Type B pancreatic cell (in vitro differentiated cells): ENCODE results near the gene FAM53A. TPM values are rescaled to one million over a fixed set of nuclear protein-coding genes. Genes with fewer than 3 reads are reported as not detected.

Experiments
- DNase-seq: peaks from one replicate; pipeline ENCODE4 v3.0.0; 2021; ENCODE audit warnings: mixed read lengths; ENCODE audit not compliant: unreplicated experiment; ENCODE audit errors: extremely low spot score
- H3K27ac Mint-ChIP-seq: 2 replicates; pipeline ENCODE4 v1.8.0; 2021; ENCODE audit warnings: mild to moderate bottlenecking, mixed read lengths
- H3K27me3 Mint-ChIP-seq: 2 replicates; pipeline ENCODE4 v1.8.0; 2021; ENCODE audit warnings: mixed read lengths
- H3K36me3 Mint-ChIP-seq: 2 replicates; pipeline ENCODE4 v1.8.0; 2021; ENCODE audit warnings: mixed read lengths
- H3K4me1 Mint-ChIP-seq: one replicate; pipeline ENCODE4 v1.8.0; 2021; ENCODE audit warnings: mixed read lengths; ENCODE audit not compliant: unreplicated experiment
- H3K4me3 Mint-ChIP-seq: 2 replicates; pipeline ENCODE4 v1.8.0; 2021; ENCODE audit warnings: mild to moderate bottlenecking, mixed read lengths
- H3K9me3 Mint-ChIP-seq: 2 replicates; pipeline ENCODE4 v1.8.0; 2021; ENCODE audit warnings: mixed read lengths
- CTCF ChIP-seq: fragments of 200-600 bp; sonication (generic); conservative IDR thresholded peaks from 2 replicates; pipeline ENCODE4 v1.5.0; 2021; ENCODE audit warnings: antibody characterized with exemption, mild to moderate bottlenecking
- total RNA-seq: library from RNA; stranded (reverse); gene quantifications from 2 replicates; pipeline ENCODE4 v1.2.1, GENCODE V29; 2021; ENCODE audit warnings: low replicate concordance

The FAM53A gene
- total RNA-seq, 1 donor from 2014 or later = 3.2 TPM

- H3K9me3 Mint-ChIP-seq = no peaks in the 10 kb centered on the region
- no peaks in the 10 kb centered on the region for H3K36me3 Mint-ChIP-seq
- TF ChIP-seq CTCF = no peak
- DNase-seq = no peak
- no peak overlapping the region for H3K4me3 Mint-ChIP-seq
- no peaks in the 10 kb centered on the region for H3K4me1 Mint-ChIP-seq
- no peaks in the 10 kb centered on the region for H3K27me3 Mint-ChIP-seq
- H3K27ac Mint-ChIP-seq = no peak overlapping the region
These were observed 58.0 kb downstream of the FAM53A start for GRCh38 chr4:1626151-1626550.

- Mint-ChIP-seq H3K27ac (no peak overlapping the region), H3K9me3 (no peaks in the 10 kb centered on the region), H3K27me3 (no peaks in the 10 kb centered on the region), H3K4me3 (no peak overlapping the region), H3K4me1 (no peaks in the 10 kb centered on the region), H3K36me3 (no peaks in the 10 kb centered on the region)
- TF ChIP-seq CTCF = no peak
- no peak for DNase-seq
These were observed 58.4 kb downstream of the FAM53A start for GRCh38 chr4:1625600-1626138.

GRCh38 chr4:1624519-1624910, 59.6 kb downstream of the FAM53A start:
- H3K36me3 Mint-ChIP-seq = no peaks in the 10 kb centered on the region
- no peaks in the 10 kb centered on the region for H3K9me3 Mint-ChIP-seq
- no peaks in the 10 kb centered on the region for H3K27me3 Mint-ChIP-seq
- no peaks in the 10 kb centered on the region for H3K4me1 Mint-ChIP-seq
- no peak for TF ChIP-seq CTCF
- no peak overlapping the region for H3K4me3 Mint-ChIP-seq
- DNase-seq = no peak
- H3K27ac Mint-ChIP-seq = no peak overlapping the region

GRCh38 chr4:1623821-1624518, 60.1 kb downstream of the FAM53A start:
- no peak overlapping the region for H3K27ac Mint-ChIP-seq
- no peaks in the 10 kb centered on the region for H3K27me3 Mint-ChIP-seq
- H3K9me3 Mint-ChIP-seq = no peaks in the 10 kb centered on the region
- H3K4me3 Mint-ChIP-seq = no peak overlapping the region
- H3K36me3 Mint-ChIP-seq = no peaks in the 10 kb centered on the region
- no peak for TF ChIP-seq CTCF
- no peaks in the 10 kb centered on the region for H3K4me1 Mint-ChIP-seq
- DNase-seq = no peak

- H3K27me3 Mint-ChIP-seq = no peaks in the 10 kb centered on the region
- no peak for TF ChIP-seq CTCF
- no peaks in the 10 kb centered on the region for H3K4me1 Mint-ChIP-seq
- H3K36me3 Mint-ChIP-seq = no peaks in the 10 kb centered on the region
- no peaks in the 10 kb centered on the region for H3K9me3 Mint-ChIP-seq
- no peak overlapping the region for H3K27ac Mint-ChIP-seq
- DNase-seq = no peak
- H3K4me3 Mint-ChIP-seq = no peak overlapping the region
These were observed 60.7 kb downstream of the FAM53A start for GRCh38 chr4:1623400-1623799.
